Activated naive CD8-positive, alpha-beta T cell treated with anti-CD3 and anti-CD28 coated beads for 36 hours (primary cell): ENCODE data around the gene PROK2. TPM values are rescaled to one million over a fixed set of nuclear protein-coding genes. Genes with fewer than 3 reads are reported as not detected.

Source experiments
- DNase-seq: peaks from one replicate; pipeline ENCODE4 v3.0.0; 2021
- H3K27ac Mint-ChIP-seq: one replicate; pipeline ENCODE4 v1.8.0; 2022; ENCODE audit warnings: mild to moderate bottlenecking, moderate library complexity, mixed read lengths
- H3K27me3 Mint-ChIP-seq: one replicate; pipeline ENCODE4 v1.8.0; 2022; ENCODE audit warnings: mild to moderate bottlenecking, mixed read lengths
- H3K36me3 Mint-ChIP-seq: one replicate; pipeline ENCODE4 v1.8.0; 2021; ENCODE audit warnings: mild to moderate bottlenecking, mixed read lengths
- H3K4me1 Mint-ChIP-seq: one replicate; pipeline ENCODE4 v1.8.0; 2021; ENCODE audit warnings: mixed read lengths
- H3K4me3 Mint-ChIP-seq: one replicate; pipeline ENCODE4 v1.8.0; 2022; ENCODE audit warnings: mild to moderate bottlenecking, moderate library complexity, mixed read lengths
- H3K9me3 Mint-ChIP-seq: one replicate; pipeline ENCODE4 v1.8.0; 2022; ENCODE audit warnings: mixed read lengths
- total RNA-seq, 2 experiments: library from RNA; stranded (reverse); gene quantifications; one replicate each; pipeline ENCODE4 v1.2.3, GENCODE V29; 2021

Gene PROK2
- total RNA-seq, 2 experiments from 2014 or later: 0.34 TPM; not detected in 1

- no peak overlapping the region for H3K4me3 Mint-ChIP-seq
- no peaks in the 10 kb centered on the region for H3K36me3 Mint-ChIP-seq
- no peaks in the 10 kb centered on the region for H3K4me1 Mint-ChIP-seq
- peaks cover 10% of the 10 kb centered on the region for H3K27me3 Mint-ChIP-seq
- H3K9me3 Mint-ChIP-seq: no peaks in the 10 kb centered on the region
- DNase-seq: no peak
- H3K27ac Mint-ChIP-seq: no peak overlapping the region
Measured at GRCh38 chr3:71801986-71802385, 17.0 kb upstream of the PROK2 start.

DNA sequence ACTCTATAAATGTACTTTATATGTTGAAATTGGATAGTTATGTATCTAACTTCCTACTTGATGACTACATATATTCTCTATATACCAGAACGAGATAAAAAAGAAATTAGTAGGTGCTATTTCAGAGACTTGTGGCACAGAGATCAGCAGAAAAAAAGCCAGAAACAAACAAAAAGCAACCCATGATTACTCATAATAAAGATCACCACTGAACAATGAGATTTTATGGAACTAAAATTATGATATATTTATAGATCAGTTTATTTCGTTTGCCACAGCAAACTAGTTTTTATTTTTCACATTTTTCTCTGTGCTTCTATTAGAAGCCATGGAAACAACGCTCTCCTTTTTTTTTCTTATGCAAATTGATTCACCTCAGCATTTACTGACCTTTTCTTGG lies 15.1 kb upstream of the PROK2 start:
- no peaks in the 10 kb centered on the region for H3K9me3 Mint-ChIP-seq
- H3K4me3 Mint-ChIP-seq: no peak overlapping the region
- H3K4me1 Mint-ChIP-seq: no peaks in the 10 kb centered on the region
- peaks cover 14% of the 10 kb centered on the region for H3K27me3 Mint-ChIP-seq
- H3K27ac Mint-ChIP-seq: no peak overlapping the region
- DNase-seq: no peak
- H3K36me3 Mint-ChIP-seq: no peaks in the 10 kb centered on the region

DNA sequence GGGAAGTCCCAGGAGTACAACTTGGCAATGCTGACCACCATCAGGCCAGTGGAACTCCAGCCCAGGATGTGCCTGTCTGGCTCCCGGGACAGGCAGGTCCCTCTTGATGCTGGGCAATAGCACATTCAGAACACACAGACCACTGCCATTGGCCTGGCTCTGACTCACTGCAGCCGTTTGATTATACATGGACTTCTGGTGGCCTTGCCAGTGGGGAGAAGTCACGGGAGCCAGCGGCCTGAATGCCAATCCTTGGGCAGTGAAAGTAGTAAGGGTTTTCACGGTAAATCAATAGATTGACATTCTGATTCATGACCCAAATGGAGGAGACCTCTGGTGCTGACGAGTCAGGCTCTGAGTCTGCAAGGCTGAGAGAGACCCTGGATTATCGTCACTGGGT lies 12.5 kb upstream of the PROK2 start:
- no peaks in the 10 kb centered on the region for H3K9me3 Mint-ChIP-seq
- peaks cover 17% of the 10 kb centered on the region for H3K27me3 Mint-ChIP-seq
- H3K27ac Mint-ChIP-seq: no peak overlapping the region
- H3K4me1 Mint-ChIP-seq: no peaks in the 10 kb centered on the region
- H3K36me3 Mint-ChIP-seq: no peaks in the 10 kb centered on the region
- H3K4me3 Mint-ChIP-seq: no peak overlapping the region
- DNase-seq: no peak

DNA sequence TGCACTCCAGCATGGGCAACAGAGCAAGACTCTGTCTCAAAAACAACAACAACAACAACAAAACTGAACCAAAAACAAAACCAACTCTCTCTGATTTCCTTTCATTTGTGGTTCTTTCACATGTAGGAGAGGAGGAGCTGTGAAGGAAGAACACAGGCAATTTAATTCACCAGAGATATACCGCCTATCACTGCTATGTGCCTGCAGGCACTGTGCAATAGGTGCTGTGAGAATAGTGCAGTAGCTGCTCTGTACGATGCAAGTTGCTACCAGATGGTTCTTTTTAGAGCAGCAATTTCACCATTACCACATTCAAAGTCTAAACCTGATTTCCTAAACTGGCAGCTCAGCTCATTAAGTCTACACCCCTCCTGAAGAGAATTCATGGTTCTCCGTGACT lies 11.3 kb upstream of the PROK2 start:
- H3K4me3 Mint-ChIP-seq: no peak overlapping the region
- H3K4me1 Mint-ChIP-seq: no peaks in the 10 kb centered on the region
- H3K27ac Mint-ChIP-seq: no peak overlapping the region
- no peaks in the 10 kb centered on the region for H3K9me3 Mint-ChIP-seq
- DNase-seq: no peak
- peaks cover 16% of the 10 kb centered on the region for H3K27me3 Mint-ChIP-seq
- H3K36me3 Mint-ChIP-seq: no peaks in the 10 kb centered on the region

DNA sequence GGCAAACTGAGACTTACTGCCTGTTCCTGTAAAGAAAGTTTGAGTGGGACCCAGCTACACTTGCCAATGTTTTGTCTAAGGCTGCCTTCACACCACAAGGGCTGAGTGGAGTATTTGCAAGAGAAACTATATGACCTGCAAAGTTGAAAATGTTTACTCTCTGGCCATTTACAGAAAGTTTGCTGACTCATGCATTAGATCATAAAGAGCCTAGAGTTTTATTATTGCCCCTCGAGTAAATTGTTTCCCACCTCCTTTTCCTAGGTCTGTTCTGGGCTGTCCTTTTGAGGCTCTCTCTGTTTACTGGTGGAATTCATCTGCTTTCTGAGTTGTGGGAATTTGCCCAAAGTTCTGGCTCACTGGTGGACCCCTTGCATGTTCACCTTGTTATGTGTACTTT lies 6.7 kb upstream of the PROK2 start:
- Mint-ChIP-seq H3K27me3 (peaks cover 16% of the 10 kb centered on the region), H3K9me3 (no peaks in the 10 kb centered on the region), H3K36me3 (no peaks in the 10 kb centered on the region), H3K4me3 (no peak overlapping the region), H3K4me1 (no peaks in the 10 kb centered on the region), H3K27ac (no peak overlapping the region)
- no peak for DNase-seq

- peaks cover 27% of the 10 kb centered on the region for H3K27me3 Mint-ChIP-seq
Measured at GRCh38 chr3:71789922-71790321, 5.0 kb upstream of the PROK2 start.

DNA sequence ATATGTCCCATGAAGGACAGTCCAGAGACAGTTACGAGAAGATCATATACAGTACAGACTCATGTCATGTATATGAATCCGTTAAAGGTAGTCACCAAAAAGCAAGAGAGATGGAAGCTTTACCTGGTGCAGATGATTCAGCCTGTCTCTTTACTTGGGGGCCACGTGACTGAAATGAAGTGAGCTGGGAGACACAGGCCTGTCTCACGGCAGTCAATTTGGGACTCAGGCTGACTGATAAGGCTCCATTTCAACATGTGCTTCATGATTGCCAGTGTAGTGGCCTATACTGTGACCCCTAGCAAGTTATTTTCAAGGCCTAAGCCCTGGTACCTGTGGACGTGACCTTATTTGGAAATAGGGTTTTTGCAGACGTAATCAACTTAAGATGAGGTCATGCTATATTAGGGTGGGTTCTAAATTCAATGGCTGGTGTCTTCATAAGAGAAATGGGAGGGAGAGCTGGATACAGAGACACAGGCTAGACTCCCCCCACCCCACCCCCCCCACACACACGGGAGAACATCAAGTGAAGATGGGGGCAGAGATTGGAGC lies 3.0 kb upstream of the PROK2 start:
- Mint-ChIP-seq H3K9me3 (no peaks in the 10 kb centered on the region), H3K4me3 (no peak overlapping the region), H3K27ac (no peak overlapping the region), H3K27me3 (peaks cover 40% of the 10 kb centered on the region), H3K4me1 (peaks cover 17% of the 10 kb centered on the region), H3K36me3 (no peaks in the 10 kb centered on the region)
- no peak for DNase-seq

More at GRCh38 chr3:71789922-71790321, 5.0 kb upstream of the PROK2 start:
- no peak for DNase-seq
- Mint-ChIP-seq H3K27ac (no peak overlapping the region), H3K36me3 (no peaks in the 10 kb centered on the region), H3K4me1 (peaks cover 10% of the 10 kb centered on the region), H3K9me3 (no peaks in the 10 kb centered on the region), H3K4me3 (no peak overlapping the region)

GRCh38 chr3:71786551-71786950 lies 1.6 kb upstream of the PROK2 start:
- DNase-seq: no peak
- no peak overlapping the region for H3K4me3 Mint-ChIP-seq
- H3K9me3 Mint-ChIP-seq: no peaks in the 10 kb centered on the region
- H3K36me3 Mint-ChIP-seq: no peaks in the 10 kb centered on the region
- peaks cover 51% of the 10 kb centered on the region for H3K27me3 Mint-ChIP-seq
- H3K4me1 Mint-ChIP-seq: peaks cover 17% of the 10 kb centered on the region
- H3K27ac Mint-ChIP-seq: no peak overlapping the region

- Mint-ChIP-seq H3K4me3 (no peak overlapping the region), H3K27me3 (peaks cover 54% of the 10 kb centered on the region), H3K4me1 (peaks cover 17% of the 10 kb centered on the region), H3K9me3 (no peaks in the 10 kb centered on the region), H3K27ac (no peak overlapping the region), H3K36me3 (no peaks in the 10 kb centered on the region)
- no peak for DNase-seq
Measured at GRCh38 chr3:71786217-71786549, 1.2 kb upstream of the PROK2 start.

DNA sequence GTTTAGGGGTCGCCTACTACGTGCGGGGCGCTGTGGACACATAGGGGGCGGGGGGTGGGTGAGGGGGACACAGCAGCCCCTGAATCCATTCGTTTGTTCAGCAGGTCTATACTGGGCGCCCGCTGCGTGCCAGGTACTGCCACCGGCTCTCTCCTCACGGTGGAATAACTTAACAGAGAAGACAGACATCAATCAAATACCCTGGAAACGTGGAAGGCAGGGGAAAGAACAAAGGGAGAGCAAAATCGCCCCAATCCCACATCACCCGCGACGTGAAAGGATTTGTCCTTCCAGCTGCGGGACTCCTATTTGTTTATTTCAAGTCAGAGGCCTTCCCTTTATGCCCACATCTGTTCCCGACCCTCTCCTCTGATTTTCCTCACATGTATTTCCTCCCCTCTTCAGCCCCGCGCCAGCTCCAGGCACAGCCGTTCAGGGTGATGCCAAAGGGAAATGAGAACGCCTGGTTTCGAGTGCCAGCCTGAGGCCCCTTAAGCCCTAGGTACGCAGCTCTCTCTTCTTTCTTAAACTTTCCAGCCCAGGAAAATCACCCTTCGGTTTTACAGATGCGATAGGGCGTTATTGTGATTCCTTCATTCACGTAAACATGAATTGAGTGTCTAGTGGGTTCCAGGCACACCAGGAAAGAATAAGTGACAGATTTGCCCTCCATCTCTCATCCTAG lies 726 bp upstream of the PROK2 start:
- Mint-ChIP-seq H3K27ac (no peak overlapping the region), H3K27me3 (peaks cover 59% of the 10 kb centered on the region), H3K36me3 (no peaks in the 10 kb centered on the region), H3K4me3 (peak overlapping the region; percentile 64), H3K4me1 (peaks cover 17% of the 10 kb centered on the region), H3K9me3 (no peaks in the 10 kb centered on the region)
- no peak for DNase-seq

- Mint-ChIP-seq H3K36me3 (no peaks in the 10 kb centered on the region), H3K4me1 (peaks cover 17% of the 10 kb centered on the region), H3K4me3 (peak overlapping the region; percentile 77), H3K9me3 (no peaks in the 10 kb centered on the region), H3K27ac (peak overlapping the region; percentile 40), H3K27me3 (peaks cover 71% of the 10 kb centered on the region)
- DNase-seq: no peak
Measured at GRCh38 chr3:71784201-71784913, 591 bp downstream of the PROK2 start.

DNA sequence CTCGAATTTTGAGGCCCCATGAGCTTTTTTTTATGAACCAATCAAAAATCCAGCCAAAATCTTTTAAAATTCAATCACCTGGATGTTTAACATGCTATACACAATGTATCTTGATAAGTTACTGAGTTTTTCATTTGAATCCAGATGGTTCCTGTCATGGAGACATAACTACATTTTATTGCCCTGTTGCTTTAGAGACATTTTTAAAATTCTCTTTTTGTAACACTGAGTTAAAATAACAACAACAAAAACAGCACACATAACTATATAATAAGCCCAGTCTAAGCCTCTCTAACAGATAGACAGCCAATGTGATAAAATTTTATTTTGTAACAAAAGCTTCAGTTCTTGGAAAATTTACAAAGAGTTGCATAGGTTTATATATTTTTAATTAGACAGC lies 1.8 kb downstream of the PROK2 start:
- H3K27ac Mint-ChIP-seq: no peak overlapping the region
- no peak for DNase-seq
- H3K36me3 Mint-ChIP-seq: no peaks in the 10 kb centered on the region
- no peak overlapping the region for H3K4me3 Mint-ChIP-seq
- peaks cover 81% of the 10 kb centered on the region for H3K27me3 Mint-ChIP-seq
- H3K9me3 Mint-ChIP-seq: no peaks in the 10 kb centered on the region
- H3K4me1 Mint-ChIP-seq: peaks cover 17% of the 10 kb centered on the region

DNA sequence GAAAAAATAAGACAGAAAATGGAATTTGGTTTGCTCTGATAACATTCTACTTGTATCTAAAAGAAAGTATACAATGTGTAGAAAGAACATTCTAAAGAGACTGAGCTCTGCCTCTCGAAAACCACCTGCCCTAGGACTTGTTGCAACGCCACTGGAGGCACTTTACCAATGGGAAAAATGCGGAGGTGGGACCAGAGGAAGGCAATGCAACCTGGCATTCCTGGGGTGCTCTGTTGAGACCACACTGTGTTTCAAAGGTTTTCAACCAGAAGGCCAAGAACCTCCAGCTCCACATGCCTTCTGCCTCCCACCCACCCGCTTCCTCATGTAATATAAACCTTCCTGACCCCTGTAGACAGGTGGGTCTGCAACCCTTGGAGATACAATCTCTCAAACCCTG lies 4.5 kb downstream of the PROK2 start:
- H3K27ac Mint-ChIP-seq: no peak overlapping the region
- H3K4me1 Mint-ChIP-seq: peaks cover 9% of the 10 kb centered on the region
- DNase-seq: no peak
- no peaks in the 10 kb centered on the region for H3K9me3 Mint-ChIP-seq
- H3K36me3 Mint-ChIP-seq: no peaks in the 10 kb centered on the region
- H3K4me3 Mint-ChIP-seq: no peak overlapping the region
- peaks cover 63% of the 10 kb centered on the region for H3K27me3 Mint-ChIP-seq

DNA sequence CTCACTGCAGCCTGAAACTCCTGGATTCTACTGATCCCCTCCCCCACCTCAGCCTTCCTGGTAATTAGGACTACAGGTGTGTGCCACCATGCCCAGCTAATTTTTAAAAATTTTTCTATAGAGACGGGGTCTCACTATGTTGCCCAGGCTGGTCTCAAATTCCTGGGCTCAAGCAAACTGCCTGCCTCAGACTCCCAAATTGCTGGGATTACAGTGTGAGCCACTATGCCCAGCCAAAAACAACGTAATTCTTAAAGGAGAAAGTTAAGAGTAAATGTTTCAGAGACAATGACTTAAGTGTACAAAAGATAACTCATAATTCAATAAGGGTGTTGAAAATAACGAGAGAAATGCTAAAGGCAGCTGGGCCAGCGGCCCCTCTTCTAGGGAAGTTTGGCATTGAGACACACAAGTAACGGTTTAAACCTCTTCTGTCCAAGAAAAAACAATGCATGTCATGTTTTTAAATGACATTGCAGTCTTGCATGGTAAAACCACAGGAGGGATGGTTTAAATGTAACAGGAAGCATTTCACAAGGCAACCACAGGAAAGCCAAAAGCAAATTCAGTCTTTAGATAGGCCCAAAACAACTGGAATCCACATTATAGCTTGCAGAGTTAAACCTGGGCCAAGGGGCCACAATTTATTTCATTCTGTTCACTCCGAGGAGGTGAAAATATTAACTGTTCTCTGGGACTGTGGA lies 5.1 kb downstream of the PROK2 start:
- no peaks in the 10 kb centered on the region for H3K9me3 Mint-ChIP-seq
- DNase-seq: no peak
- H3K27ac Mint-ChIP-seq: no peak overlapping the region
- H3K36me3 Mint-ChIP-seq: no peaks in the 10 kb centered on the region
- peaks cover 7% of the 10 kb centered on the region for H3K4me1 Mint-ChIP-seq
- H3K4me3 Mint-ChIP-seq: no peak overlapping the region
- H3K27me3 Mint-ChIP-seq: peaks cover 60% of the 10 kb centered on the region

- no peak for DNase-seq
- Mint-ChIP-seq H3K4me3 (no peak overlapping the region), H3K27me3 (peaks cover 46% of the 10 kb centered on the region), H3K9me3 (no peaks in the 10 kb centered on the region), H3K4me1 (no peaks in the 10 kb centered on the region), H3K27ac (no peak overlapping the region), H3K36me3 (no peaks in the 10 kb centered on the region)
Measured at GRCh38 chr3:71778353-71778752, 6.6 kb downstream of the PROK2 start.
